GM23248 (cell line): ENCODE results near the gene MRPS34.

Experiments
- EZH2 ChIP-seq: fragments of 200-600 bp; sonication (generic); IDR thresholded peaks from 2 replicates; pipeline ENCODE4 v1.6.1; 2018; ENCODE audit warnings: antibody characterized with exemption, mild to moderate bottlenecking; ENCODE audit not compliant: insufficient read depth, poor library complexity, severe bottlenecking
- EZH2phosphoT487 ChIP-seq: fragments of 200-600 bp; sonication (generic); IDR thresholded peaks from 2 replicates; pipeline ENCODE4 v1.6.1; 2018; ENCODE audit warnings: antibody characterized with exemption, moderate library complexity, mild to moderate bottlenecking, low read depth; ENCODE audit not compliant: insufficient read depth

- TF ChIP-seq EZH2 (no peak), EZH2phosphoT487 (no peak)
Observed at GRCh38 chr16:1791943-1792812, 19.2 kb upstream of the MRPS34 start.
